ENCODE data around the gene FAHD2B. TPM values are rescaled to one million over a fixed set of nuclear protein-coding genes. Genes with fewer than 3 reads are reported as not detected.
A peak's percentile ranks its signal among the peaks of the same experiment; 100 is the strongest.
"Not testable (repeated sequence)": the region's sequence is repeated elsewhere in the genome, so short reads cannot be mapped to it uniquely, and the experiment has no call there.

The FAHD2B gene
- total RNA-seq, 2 donors from 2014 or later: 36.3 to 49.7 TPM

DNA sequence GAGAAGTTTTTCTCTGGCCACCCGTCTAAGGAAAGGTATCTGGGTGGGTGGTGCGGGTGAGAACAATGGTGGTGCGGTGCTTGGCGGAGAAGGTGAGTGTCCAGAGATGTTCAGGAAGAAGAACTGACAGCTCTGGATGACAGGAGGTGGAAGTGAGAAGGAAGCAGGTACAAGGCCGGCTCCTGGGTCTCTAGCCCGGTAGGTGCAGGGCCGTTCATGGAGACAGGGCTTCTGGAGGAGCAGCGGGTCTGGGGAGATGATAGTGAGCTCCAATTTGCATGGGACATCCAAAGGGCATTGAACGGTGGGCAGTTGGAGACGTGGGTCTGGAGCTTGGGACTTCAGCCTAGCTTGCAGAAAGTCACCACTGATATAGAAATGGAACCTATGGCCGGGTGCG, 979 bp upstream of the FAHD2B start:
- H3K27me3 ChIP-seq (ENCODE audit: control insufficient read depth, insufficient read depth, low read length, poor library complexity, severe bottlenecking): no peaks in the 10 kb centered on the region
- H3K27ac Mint-ChIP-seq: no peak overlapping the region
- no peaks in the 10 kb centered on the region for H3K4me1 ChIP-seq (ENCODE audit: control insufficient read depth, insufficient read depth, low read length)
- no peak overlapping the region for H3K9ac ChIP-seq (ENCODE audit: extremely low read depth, low read length, poor library complexity, severe bottlenecking)
- no peaks in the 10 kb centered on the region for H3K36me3 ChIP-seq (ENCODE audit: control insufficient read depth, insufficient read depth, low read length)
- peaks cover 16% of the 10 kb centered on the region for H3K4me1 Mint-ChIP-seq
- H3K27me3 Mint-ChIP-seq (ENCODE audit: insufficient read depth): peaks cover 6% of the 10 kb centered on the region
- H3K4me3 ChIP-seq (ENCODE audit: low read length): peak overlapping the region; percentile 65
- H3K9me3 ChIP-seq (ENCODE audit: control insufficient read depth, low read length): no peaks in the 10 kb centered on the region
- no peak overlapping the region for H3K27ac ChIP-seq (ENCODE audit: low read depth, low read length)
- no peak for TF ChIP-seq CTCF (conservative IDR thresholded peaks at IDR 0.05)
- H3K4me3 Mint-ChIP-seq: peak overlapping the region; percentile 70
- DNase-seq: no peak
- 75 to 84% methylated on average over 6 to 12 of the region's 12 CpGs for WGBS, 2 experiments (ENCODE audit: insufficient coverage in 1 of 2, insufficient read length in 1 of 2)
- H3K9me3 Mint-ChIP-seq: peaks cover 17% of the 10 kb centered on the region
- H3K36me3 Mint-ChIP-seq (ENCODE audit: low read depth): no peaks in the 10 kb centered on the region

DNA sequence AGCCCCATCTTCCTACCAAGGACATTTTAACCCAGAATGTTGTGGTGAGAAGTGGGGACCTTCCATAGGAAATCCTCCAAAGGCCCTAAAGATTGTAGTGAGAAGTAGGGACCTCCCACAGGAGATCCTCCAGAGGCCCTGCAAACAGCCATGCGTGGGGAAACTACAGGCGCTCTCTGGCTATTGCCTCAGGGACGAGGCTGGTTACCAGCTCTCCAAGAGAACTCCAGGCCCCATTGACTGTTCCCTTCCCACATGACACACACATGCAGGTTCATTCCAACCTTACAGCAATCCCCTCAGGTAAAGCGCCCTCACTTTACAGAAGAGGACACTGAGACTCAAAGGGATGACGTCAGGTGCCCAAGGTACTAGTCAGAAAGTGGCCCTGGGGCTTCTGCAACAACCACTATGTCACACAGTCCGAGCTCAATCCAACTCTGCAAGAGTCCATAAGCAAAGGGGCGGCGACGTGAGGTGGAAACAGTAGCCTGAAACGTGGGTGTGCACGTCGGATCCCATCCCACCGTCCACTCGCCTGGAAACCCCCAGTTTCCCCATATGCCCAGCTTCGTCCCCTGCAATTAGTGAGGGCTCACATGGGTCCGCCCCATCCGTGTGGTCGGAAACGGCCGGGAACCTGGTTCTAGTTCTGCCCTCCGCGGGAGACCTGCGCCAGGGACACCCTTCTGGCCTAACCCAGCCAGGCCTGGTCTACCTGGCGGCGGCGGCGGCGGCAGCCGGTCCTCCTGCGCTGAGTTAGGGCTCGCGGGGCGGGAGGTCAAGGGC, 505 bp downstream of the FAHD2B start:
- not testable (repeated sequence) for H3K4me1 ChIP-seq (ENCODE audit: control insufficient read depth, insufficient read depth, low read length); H3K36me3 Mint-ChIP-seq (ENCODE audit: low read depth); H3K4me3 ChIP-seq (ENCODE audit: low read length); H3K27me3 Mint-ChIP-seq (ENCODE audit: insufficient read depth); H3K27ac Mint-ChIP-seq; H3K9ac ChIP-seq (ENCODE audit: extremely low read depth, low read length, poor library complexity, severe bottlenecking); H3K9me3 Mint-ChIP-seq; H3K9me3 ChIP-seq (ENCODE audit: control insufficient read depth, low read length); H3K27ac ChIP-seq (ENCODE audit: low read depth, low read length); H3K36me3 ChIP-seq (ENCODE audit: control insufficient read depth, insufficient read depth, low read length); H3K27me3 ChIP-seq (ENCODE audit: control insufficient read depth, insufficient read depth, low read length, poor library complexity, severe bottlenecking)
- DNase-seq: peak; percentile 47
- Mint-ChIP-seq H3K4me1 (peaks cover 16% of the 10 kb centered on the region), H3K4me3 (peak overlapping the region; percentile 39)
- WGBS, 2 experiments (ENCODE audit: insufficient coverage in 1 of 2, insufficient read length in 1 of 2): 78 to 94% methylated on average over 2 to 3 of the region's 33 CpGs

- H3K4me1 ChIP-seq (ENCODE audit: control insufficient read depth, insufficient read depth, low read length); H3K4me3 Mint-ChIP-seq; H3K4me3 ChIP-seq (ENCODE audit: low read length); H3K27me3 Mint-ChIP-seq (ENCODE audit: insufficient read depth); H3K9me3 Mint-ChIP-seq; H3K9me3 ChIP-seq (ENCODE audit: control insufficient read depth, low read length); H3K36me3 ChIP-seq (ENCODE audit: control insufficient read depth, insufficient read depth, low read length); H3K27ac ChIP-seq (ENCODE audit: low read depth, low read length); H3K9ac ChIP-seq (ENCODE audit: extremely low read depth, low read length, poor library complexity, severe bottlenecking); DNase-seq; H3K27me3 ChIP-seq (ENCODE audit: control insufficient read depth, insufficient read depth, low read length, poor library complexity, severe bottlenecking); H3K36me3 Mint-ChIP-seq (ENCODE audit: low read depth); H3K27ac Mint-ChIP-seq: not testable (repeated sequence)
- WGBS, 2 experiments (ENCODE audit: insufficient coverage in 1 of 2, insufficient read length in 1 of 2): 100% methylated on average over 1 to 2 of the region's 2 CpGs
- H3K4me1 Mint-ChIP-seq: peaks cover 16% of the 10 kb centered on the region
Measured at GRCh38 chr2:97092946-97093345, 1.7 kb downstream of the FAHD2B start.

DNA sequence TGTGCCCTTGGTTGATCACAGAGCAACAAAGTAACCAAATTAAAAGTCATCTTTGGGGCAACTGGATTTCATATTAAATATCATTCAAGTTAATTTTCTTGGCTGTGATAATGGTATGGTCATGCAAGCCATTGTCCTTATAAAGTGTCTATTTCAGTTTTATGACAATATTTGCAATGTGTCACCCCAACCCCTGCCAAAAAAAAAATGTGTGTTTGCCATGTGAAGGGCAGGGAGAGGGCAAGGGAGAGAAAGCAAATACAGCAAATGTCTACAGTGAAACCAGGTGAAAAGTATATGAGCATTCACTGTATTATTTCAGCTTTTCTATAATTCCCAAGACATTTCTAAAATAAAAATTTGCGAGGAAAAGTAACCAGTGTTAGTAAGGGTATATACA, 6.0 kb downstream of the FAHD2B start:
- not testable (repeated sequence) for H3K9me3 ChIP-seq (ENCODE audit: control insufficient read depth, low read length); H3K4me3 Mint-ChIP-seq; H3K4me1 Mint-ChIP-seq; H3K4me1 ChIP-seq (ENCODE audit: control insufficient read depth, insufficient read depth, low read length); H3K9ac ChIP-seq (ENCODE audit: extremely low read depth, low read length, poor library complexity, severe bottlenecking); H3K27me3 Mint-ChIP-seq (ENCODE audit: insufficient read depth); H3K36me3 ChIP-seq (ENCODE audit: control insufficient read depth, insufficient read depth, low read length); DNase-seq; H3K27me3 ChIP-seq (ENCODE audit: control insufficient read depth, insufficient read depth, low read length, poor library complexity, severe bottlenecking); H3K27ac Mint-ChIP-seq; H3K9me3 Mint-ChIP-seq; H3K4me3 ChIP-seq (ENCODE audit: low read length); H3K27ac ChIP-seq (ENCODE audit: low read depth, low read length)
- WGBS, 2 experiments (ENCODE audit: insufficient coverage in 1 of 2, insufficient read length in 1 of 2): no CpG with 5 or more reads among the region's 1 CpG
- peaks cover 14% of the 10 kb centered on the region for H3K36me3 Mint-ChIP-seq (ENCODE audit: low read depth)

- not testable (repeated sequence) for H3K27ac ChIP-seq (ENCODE audit: low read depth, low read length); H3K9me3 Mint-ChIP-seq; H3K9ac ChIP-seq (ENCODE audit: extremely low read depth, low read length, poor library complexity, severe bottlenecking); H3K27ac Mint-ChIP-seq; H3K4me1 ChIP-seq (ENCODE audit: control insufficient read depth, insufficient read depth, low read length); H3K4me1 Mint-ChIP-seq; H3K4me3 Mint-ChIP-seq; H3K36me3 ChIP-seq (ENCODE audit: control insufficient read depth, insufficient read depth, low read length); H3K9me3 ChIP-seq (ENCODE audit: control insufficient read depth, low read length); H3K27me3 ChIP-seq (ENCODE audit: control insufficient read depth, insufficient read depth, low read length, poor library complexity, severe bottlenecking); DNase-seq; H3K27me3 Mint-ChIP-seq (ENCODE audit: insufficient read depth); H3K4me3 ChIP-seq (ENCODE audit: low read length)
- H3K36me3 Mint-ChIP-seq (ENCODE audit: low read depth): peaks cover 12% of the 10 kb centered on the region
- 92% methylated on average over 2 of the region's 7 CpGs; no CpG with 5 or more reads in 1 of the 2 experiments for WGBS, 2 experiments (ENCODE audit: insufficient coverage in 1 of 2, insufficient read length in 1 of 2)
Measured at GRCh38 chr2:97085093-97085492, 9.6 kb downstream of the FAHD2B start.

GRCh38 chr2:97083516-97083915, 11.2 kb downstream of the FAHD2B start:
- H3K27me3 ChIP-seq (ENCODE audit: control insufficient read depth, insufficient read depth, low read length, poor library complexity, severe bottlenecking); H3K36me3 ChIP-seq (ENCODE audit: control insufficient read depth, insufficient read depth, low read length); H3K36me3 Mint-ChIP-seq (ENCODE audit: low read depth); H3K4me1 ChIP-seq (ENCODE audit: control insufficient read depth, insufficient read depth, low read length); H3K27ac Mint-ChIP-seq; H3K4me3 ChIP-seq (ENCODE audit: low read length); DNase-seq; H3K4me1 Mint-ChIP-seq; H3K9me3 Mint-ChIP-seq; H3K9ac ChIP-seq (ENCODE audit: extremely low read depth, low read length, poor library complexity, severe bottlenecking); H3K9me3 ChIP-seq (ENCODE audit: control insufficient read depth, low read length); H3K27ac ChIP-seq (ENCODE audit: low read depth, low read length); H3K27me3 Mint-ChIP-seq (ENCODE audit: insufficient read depth); H3K4me3 Mint-ChIP-seq: not testable (repeated sequence)
- 94 to 96% methylated on average over 3 to 7 of the region's 7 CpGs for WGBS, 2 experiments (ENCODE audit: insufficient coverage in 1 of 2, insufficient read length in 1 of 2)
